NB4 (cell line): ENCODE measurements around the gene GRIN2A.

ENCODE experiments used
- POLR2A ChIP-seq: IDR thresholded peaks from 2 replicates; pipeline ENCODE4 v1.6.1; 2011; ENCODE audit warnings: mild to moderate bottlenecking; ENCODE audit not compliant: insufficient read length; ENCODE audit errors: extremely low read depth
- TF ChIP-seq, protein P1 (sequence below): IDR thresholded peaks from one replicate; pipeline ENCODE4 v1.5.1; 2012; ENCODE audit warnings: low read depth, low read length
- TF ChIP-seq, protein P2 (sequence below): IDR thresholded peaks from 2 replicates; pipeline ENCODE4 v1.6.1; 2011; ENCODE audit warnings: low read depth, low read length

DNA sequence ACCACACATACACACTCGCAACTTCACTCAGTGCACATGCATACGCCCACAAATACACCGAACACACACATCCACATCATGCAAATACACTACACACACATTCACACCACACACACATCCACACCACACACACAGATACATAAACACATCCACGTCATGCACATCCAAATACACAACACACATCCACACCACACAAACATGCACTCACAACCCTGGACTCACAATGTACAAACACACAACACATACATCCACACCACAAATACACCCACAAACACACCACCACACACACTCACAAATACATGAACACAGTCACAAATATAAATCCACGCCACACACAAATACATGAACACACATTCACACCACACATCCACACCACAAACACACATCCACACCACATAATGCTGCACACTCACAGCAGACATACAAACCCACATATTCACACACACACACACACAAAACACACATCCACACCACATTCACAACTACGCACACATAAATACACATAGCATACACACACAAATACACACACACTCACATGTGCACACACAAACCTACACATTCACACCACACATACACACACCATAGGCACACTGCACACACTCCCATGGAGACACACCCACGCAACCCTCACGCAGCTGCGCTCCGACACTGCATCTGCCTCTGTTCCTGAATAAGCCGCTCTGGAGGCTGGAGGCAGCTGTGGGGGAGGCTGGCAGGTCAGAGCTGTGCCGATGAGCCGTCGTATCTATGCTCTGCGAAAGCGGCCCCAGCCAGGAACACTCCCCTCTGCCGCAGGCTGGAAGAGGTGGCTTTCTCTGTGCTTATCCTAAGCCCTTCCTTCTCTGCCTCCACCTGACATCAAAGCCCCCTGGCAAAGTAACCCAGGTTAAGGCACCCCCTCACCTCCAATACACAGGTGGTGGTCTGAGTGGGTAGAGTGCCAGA lies 141.8 kb downstream of the GRIN2A start:
- TF ChIP-seq POLR2A = no peak
- TF ChIP-seq, protein P1, sequence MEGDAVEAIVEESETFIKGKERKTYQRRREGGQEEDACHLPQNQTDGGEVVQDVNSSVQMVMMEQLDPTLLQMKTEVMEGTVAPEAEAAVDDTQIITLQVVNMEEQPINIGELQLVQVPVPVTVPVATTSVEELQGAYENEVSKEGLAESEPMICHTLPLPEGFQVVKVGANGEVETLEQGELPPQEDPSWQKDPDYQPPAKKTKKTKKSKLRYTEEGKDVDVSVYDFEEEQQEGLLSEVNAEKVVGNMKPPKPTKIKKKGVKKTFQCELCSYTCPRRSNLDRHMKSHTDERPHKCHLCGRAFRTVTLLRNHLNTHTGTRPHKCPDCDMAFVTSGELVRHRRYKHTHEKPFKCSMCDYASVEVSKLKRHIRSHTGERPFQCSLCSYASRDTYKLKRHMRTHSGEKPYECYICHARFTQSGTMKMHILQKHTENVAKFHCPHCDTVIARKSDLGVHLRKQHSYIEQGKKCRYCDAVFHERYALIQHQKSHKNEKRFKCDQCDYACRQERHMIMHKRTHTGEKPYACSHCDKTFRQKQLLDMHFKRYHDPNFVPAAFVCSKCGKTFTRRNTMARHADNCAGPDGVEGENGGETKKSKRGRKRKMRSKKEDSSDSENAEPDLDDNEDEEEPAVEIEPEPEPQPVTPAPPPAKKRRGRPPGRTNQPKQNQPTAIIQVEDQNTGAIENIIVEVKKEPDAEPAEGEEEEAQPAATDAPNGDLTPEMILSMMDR = no peak
- TF ChIP-seq, protein P2, sequence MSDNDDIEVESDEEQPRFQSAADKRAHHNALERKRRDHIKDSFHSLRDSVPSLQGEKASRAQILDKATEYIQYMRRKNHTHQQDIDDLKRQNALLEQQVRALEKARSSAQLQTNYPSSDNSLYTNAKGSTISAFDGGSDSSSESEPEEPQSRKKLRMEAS = no peak
